Putamen (tissue), 1 donor: Measurements from ENCODE around the gene STX7.
"Not testable (repeated sequence)": the region's sequence is repeated elsewhere in the genome, so short reads cannot be mapped to it uniquely, and the experiment has no call there.

Source experiments
- DNase-seq: peaks from one replicate; pipeline ENCODE4 v3.0.0-alpha.2; 2016; ENCODE audit warnings: low spot score

Gene STX7, protein sequence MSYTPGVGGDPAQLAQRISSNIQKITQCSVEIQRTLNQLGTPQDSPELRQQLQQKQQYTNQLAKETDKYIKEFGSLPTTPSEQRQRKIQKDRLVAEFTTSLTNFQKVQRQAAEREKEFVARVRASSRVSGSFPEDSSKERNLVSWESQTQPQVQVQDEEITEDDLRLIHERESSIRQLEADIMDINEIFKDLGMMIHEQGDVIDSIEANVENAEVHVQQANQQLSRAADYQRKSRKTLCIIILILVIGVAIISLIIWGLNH

DNA sequence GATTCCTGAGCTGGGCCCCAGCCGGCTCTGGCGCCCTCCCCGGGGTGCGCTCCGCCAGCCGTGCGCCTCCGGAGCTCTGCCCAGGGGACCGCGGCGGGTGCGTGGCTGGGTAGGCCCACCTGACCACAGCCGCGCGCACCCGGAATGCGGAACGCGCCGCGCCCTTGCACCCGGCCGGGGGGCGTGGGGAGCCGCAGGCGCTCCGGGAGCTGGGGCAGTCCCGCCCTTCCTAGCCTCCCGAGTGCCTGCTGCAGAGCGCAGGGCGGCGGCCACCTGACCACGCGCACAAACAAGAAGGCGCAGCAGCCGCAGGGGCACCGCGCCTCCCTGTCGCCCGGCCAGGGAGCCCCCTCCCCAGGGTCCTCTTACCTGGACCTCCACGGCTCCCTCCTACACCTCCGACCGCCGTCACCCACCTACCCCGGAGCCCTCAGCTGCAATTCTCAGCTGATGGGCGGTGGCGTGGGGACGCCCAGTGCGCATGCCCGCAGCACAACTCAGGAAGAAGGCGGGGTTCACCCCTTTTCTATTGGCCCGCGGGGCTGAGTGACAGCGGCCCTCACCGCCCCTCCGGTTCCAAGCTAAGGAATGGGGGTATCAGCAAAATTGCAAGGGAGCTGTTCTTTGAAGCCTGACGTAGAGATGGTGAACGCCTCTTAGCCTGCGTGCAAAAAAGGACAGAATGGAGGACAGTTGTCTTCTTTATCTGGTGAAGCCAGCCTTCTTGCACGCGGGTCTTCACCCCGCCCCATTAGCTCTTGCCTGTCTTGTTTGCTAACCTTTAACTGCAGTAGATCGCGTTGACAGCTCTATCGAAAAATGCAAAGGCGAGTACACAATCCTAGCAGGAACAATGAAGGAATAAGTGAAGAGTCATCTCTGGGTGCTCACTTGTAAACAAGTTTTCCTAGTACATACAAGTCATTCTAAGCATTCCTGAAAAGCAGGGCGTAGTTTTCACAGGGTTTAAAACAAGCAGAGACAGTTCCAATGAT lies at the start of gene STX7:
TSS of gene STX7 (minus strand) at position 479 of the 995 bp plus-strand sequence. CDS start 9,586 bp downstream, outside the sequence.
- DNase-seq: peak; percentile 96

GRCh38 chr6:132560087-132560486 lies 47.2 kb upstream of the STX7 start:
- not testable (repeated sequence) for DNase-seq

- DNase-seq: no peak
These were observed 39.5 kb upstream of the STX7 start, which contains the start of gene TAAR8 for GRCh38 chr6:132552372-132552771. Gene TAAR8, plus strand, starts transcription at chr6:132552672. Its CDS starts 21 bp downstream, at chr6:132552693.

- no peak for DNase-seq
These were observed 38.3 kb upstream of the STX7 start for GRCh38 chr6:132551214-132551613.

DNA sequence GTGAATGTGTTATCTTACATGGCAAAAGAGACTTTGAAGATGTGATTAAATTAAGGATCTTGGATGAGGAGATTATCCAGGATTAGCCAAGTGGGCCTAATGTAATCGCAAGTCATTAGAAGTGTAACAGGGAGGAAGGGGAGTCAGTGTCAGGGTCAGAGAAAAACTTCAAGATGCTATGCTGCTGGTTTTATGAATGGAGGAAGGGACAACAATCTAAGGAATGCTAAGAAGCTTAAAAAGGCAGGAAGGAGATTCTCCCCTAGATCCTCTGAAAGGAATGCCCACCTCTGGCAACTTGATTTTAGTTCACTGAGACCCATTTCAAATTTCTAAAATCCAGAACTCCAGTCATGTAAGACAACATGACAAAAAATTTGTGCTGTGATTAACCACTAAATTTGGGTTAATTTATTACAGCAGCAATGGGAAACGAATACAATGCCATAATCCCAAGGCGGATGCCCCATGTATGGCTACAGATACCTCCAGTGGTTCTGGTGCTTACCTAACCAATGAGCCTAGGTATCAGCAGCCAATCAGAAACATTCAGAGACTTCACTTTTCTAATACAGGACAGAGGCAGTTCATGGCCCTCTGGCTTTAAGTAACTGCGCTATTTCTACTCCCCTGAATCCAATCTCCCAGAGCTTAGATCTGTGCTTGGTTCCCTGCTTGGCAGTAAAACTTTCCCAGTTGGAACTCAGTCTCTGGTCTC lies 36.0 kb upstream of the STX7 start:
- DNase-seq: no peak

DNA sequence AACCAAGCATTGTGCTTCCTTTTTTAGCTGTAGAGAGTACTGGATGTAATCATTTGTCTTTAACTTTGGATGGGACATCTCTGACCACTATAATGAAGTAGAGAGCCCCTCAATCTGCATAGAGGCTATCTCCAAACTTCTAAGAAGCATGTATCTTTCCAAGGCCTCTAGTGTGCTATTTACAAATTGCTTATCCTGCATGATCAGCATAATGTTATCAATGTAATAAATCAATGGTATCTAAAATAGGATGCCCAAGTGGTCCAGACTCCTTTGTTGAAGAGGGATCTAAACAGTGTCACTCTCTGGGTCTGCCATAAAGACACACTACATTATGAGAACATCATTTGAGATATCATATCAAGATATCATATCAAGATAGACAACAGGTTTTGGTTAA lies 31.9 kb upstream of the STX7 start:
- DNase-seq: no peak

DNA sequence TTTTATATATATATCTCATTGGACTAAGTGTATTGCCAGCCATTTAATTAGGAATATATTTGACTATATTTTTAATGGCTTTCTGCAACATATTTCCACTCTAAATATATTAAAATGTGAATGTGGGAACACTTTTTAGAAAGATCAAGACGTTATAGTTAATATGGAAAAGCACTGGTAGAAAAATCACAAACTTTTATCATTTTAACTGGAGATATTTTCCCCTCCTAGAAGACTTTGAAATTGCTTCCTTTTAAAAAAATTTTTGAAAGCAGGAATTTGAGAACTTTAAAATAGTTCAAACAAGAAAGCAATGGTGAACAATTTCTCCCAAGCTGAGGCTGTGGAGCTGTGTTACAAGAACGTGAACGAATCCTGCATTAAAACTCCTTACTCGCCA lies 25.1 kb upstream of the STX7 start, which contains the start of gene TAAR9:
TSS of gene TAAR9 (plus strand) at position 301 of the 400 bp plus-strand sequence. CDS start at position 314, 13 bp downstream.
- DNase-seq: no peak

DNA sequence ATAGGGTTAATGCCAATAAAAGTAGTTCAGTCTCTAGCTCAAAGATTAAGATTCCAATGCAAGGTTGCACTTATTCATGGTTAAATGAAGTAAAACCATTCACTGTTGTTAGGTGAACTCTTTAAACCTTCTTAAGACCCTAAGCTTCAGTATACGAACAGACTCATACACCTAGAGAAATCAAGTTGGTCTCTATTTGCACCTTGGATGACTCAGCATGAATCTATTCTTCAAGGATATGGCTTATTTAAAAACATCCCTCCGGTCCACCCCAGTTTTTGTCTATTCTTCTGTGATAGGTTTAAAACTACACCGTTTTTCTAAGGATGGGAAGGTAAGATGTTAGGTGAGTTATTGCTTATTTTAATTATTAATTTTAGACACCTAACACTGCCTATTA lies 24.2 kb upstream of the STX7 start:
- DNase-seq: no peak

GRCh38 chr6:132534546-132534945 lies 21.6 kb upstream of the STX7 start:
- DNase-seq: not testable (repeated sequence)

- DNase-seq: peak; percentile 64
These were observed 17.5 kb upstream of the STX7 start for GRCh38 chr6:132530293-132530974.

GRCh38 chr6:132527791-132528190 lies 14.9 kb upstream of the STX7 start:
- no peak for DNase-seq

GRCh38 chr6:132526461-132526860 lies 13.5 kb upstream of the STX7 start:
- no peak for DNase-seq

DNA sequence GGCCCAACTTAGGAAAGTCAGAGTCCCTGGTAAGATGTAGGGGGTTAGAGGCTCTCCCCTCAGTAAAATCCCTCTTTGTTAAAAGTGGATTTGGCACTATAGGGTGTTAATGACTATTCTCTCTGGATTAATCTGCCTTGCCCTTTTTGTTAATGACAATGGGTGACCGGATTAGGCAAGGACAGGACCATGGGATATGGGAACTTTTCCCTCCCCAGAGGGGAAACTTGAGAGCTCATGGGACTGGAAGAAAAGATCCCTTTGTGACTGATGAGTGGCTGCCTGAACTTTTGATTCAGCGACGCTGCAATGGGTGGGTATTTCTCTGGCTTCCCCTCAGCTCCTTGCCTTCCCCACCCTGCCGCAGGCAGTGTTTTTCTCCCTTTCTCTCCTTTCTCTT lies 12.9 kb upstream of the STX7 start:
- no peak for DNase-seq

DNA sequence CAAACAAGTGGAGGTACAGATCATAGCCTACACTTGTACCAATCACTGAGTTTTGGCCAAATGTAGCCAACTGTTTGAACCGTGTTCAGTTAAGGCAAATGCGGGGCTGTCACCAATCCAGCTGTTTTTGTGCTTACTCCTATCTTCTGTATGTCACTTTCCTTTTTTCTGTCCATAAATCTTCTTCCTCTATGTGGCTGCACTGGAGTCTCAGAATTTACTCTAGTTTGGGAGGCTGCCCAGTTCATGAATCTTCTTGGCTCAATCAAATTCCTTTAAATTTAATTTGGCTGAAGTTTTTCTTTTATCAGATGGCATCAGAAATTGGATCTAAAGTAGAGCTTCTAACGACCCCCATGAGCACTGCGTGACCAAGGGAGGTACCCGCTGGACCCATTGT lies 11.7 kb upstream of the STX7 start:
- DNase-seq: no peak

- no peak for DNase-seq
These were observed 8.0 kb upstream of the STX7 start for GRCh38 chr6:132520953-132521352.

- no peak for DNase-seq
These were observed 2.5 kb upstream of the STX7 start for GRCh38 chr6:132515386-132515785.

GRCh38 chr6:132513831-132514545 lies 1.1 kb upstream of the STX7 start:
- DNase-seq: no peak

- DNase-seq: no peak
These were observed 626 bp downstream of the STX7 start for GRCh38 chr6:132512342-132512637.

DNA sequence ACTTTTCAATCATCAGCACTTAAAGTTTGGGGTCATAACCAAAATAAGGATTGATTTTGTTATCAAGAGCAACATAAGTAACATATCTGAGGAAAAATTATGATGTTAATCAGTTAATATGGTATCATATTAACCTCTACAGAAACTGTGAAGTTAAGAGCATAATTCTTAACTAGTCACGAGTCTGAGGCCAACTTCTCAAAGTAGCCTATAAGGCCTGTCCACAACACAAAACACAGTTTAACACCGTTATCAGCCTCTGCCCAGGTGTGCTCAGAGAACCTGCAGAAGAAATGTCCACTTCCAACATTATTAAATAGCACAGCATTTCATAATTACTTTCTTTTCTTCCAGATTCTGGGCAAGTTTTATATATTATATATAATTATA lies 1.1 kb downstream of the STX7 start:
- DNase-seq: no peak

- DNase-seq: no peak
These were observed 1.6 kb downstream of the STX7 start for GRCh38 chr6:132511210-132511830.
